ENCODE measurements around the gene CACNA2D1. TPM values are rescaled to one million over a fixed set of nuclear protein-coding genes. Genes with fewer than 3 reads are reported as not detected.
"Not testable (repeated sequence)": the region's sequence is repeated elsewhere in the genome, so short reads cannot be mapped to it uniquely, and the experiment has no call there.

CACNA2D1 gene
- total RNA-seq, 1 donor from 2014 or later, result 16.9 TPM

- no peak for DNase-seq (ENCODE audit: low spot score)
- ATAC-seq, result no peak
- intact Hi-C loops (cut with DNase I), result no loop called here
Measured at GRCh38 chr7:82438521-82438920, 5.1 kb downstream of the CACNA2D1 start.

- intact Hi-C loops (cut with DNase I), result no loop called here
- DNase-seq (ENCODE audit: low spot score) (no peak), ATAC-seq (no peak)
Measured at GRCh38 chr7:82435769-82436168, 7.8 kb downstream of the CACNA2D1 start.

DNA sequence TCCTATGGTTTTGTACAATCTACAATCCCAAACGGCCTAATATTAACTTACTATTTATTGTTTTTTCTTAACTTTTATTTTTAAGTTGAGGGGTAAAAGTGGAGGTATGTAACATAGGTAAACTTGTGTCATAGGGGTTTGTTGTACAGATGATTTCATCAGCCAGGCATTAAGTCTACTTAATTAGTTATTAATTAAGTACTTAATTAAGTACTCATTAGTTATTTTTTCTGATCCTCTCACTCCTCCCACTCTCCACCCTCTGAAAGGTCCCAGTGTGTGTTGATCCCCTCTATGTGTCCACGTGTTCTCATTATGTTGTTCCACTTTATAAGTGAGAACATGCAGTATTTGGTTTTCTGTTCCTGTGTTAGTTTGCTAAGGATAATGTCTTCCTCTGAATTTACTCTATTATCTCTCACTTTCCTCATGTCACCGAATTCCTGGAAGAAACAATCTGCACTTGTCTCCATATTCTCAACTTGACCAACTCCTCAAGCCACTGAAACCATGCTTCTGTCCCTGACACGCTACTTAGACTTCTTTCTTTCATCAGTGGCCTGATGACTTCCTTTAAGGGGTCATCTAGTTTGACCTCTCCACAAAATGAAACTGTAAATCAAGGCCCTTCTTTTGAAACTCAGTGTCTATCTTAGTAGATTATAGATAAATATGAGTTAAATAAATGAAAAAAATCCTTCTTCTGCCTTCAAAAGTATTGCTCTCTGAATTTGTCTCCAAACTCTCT is 9.1 kb downstream of the CACNA2D1 start:
- intact Hi-C loops (cut with DNase I), result no loop called here
- ATAC-seq (no peak), DNase-seq (ENCODE audit: low spot score) (no peak)

GRCh38 chr7:82433507-82433906 is 10.1 kb downstream of the CACNA2D1 start:
- intact Hi-C loops (cut with DNase I), result no loop called here
- no peak for DNase-seq (ENCODE audit: low spot score)
- ATAC-seq, result no peak

DNA sequence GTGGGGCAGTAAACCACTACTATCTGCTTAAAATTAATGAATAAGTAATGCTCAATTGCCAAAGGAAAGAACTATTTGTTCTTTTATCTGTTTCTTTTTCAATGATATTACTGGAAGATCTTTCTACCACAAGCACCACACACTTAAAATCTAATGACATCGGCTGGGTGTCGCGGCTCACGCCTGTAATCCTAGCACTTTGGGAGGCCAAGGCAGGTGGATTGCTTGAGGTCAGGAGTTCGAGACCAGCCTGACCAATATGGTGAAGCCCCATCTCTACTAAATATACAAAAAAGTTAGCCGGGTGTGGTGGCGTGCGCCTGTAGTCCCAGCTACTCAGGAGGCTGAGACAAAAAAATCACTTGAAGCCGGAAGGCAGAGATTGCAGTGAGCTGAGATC is 10.8 kb downstream of the CACNA2D1 start:
- ATAC-seq; intact Hi-C loops (cut with DNase I); DNase-seq (ENCODE audit: low spot score): not testable (repeated sequence)

GRCh38 chr7:82430500-82431465 is 12.8 kb downstream of the CACNA2D1 start:
- ATAC-seq (no peak), DNase-seq (ENCODE audit: low spot score) (no peak)
- intact Hi-C loops (cut with DNase I), result no loop called here

DNA sequence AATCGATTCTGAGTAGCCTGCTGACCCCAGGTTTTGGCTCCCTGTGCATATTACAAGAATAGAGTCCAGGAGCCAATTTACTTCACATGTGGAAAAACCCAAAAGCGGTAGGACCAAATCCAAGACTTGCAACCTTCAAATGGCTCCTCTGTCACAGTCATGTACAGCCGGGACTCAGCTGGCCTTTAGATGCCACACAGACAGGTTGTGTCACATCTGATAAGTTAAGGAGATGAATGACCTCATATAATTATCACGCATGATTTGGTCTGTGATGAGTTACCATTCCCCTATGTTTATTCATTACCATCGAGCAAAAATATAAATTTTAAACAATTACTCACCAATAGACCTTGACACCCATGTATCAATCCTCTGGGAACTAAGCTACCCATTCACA is 14.2 kb downstream of the CACNA2D1 start:
- intact Hi-C loops (cut with DNase I), result loop anchor here (5.0 kb wide), 1 partner anchor 1752 kb away; no protein-coding TSS in a partner anchor
- ATAC-seq (no peak), DNase-seq (ENCODE audit: low spot score) (no peak)

- DNase-seq (ENCODE audit: low spot score), result no peak
- no peak for ATAC-seq
- intact Hi-C loops (cut with DNase I), result loop anchor here (5.0 kb wide), 1 partner anchor 1751 kb away; no protein-coding TSS in a partner anchor
Measured at GRCh38 chr7:82428186-82428961, 15.2 kb downstream of the CACNA2D1 start.

- ATAC-seq (no peak), DNase-seq (ENCODE audit: low spot score) (no peak)
- intact Hi-C loops (cut with DNase I), result no loop called here
Measured at GRCh38 chr7:82423446-82423845, 20.1 kb downstream of the CACNA2D1 start.

- no peak for ATAC-seq
- intact Hi-C loops (cut with DNase I), result no loop called here
- DNase-seq (ENCODE audit: low spot score), result no peak
Measured at GRCh38 chr7:82419200-82419599, 24.4 kb downstream of the CACNA2D1 start.

GRCh38 chr7:82417898-82418297 is 25.7 kb downstream of the CACNA2D1 start:
- intact Hi-C loops (cut with DNase I), result no loop called here
- ATAC-seq (no peak), DNase-seq (ENCODE audit: low spot score) (no peak)

GRCh38 chr7:82416402-82416801 is 27.2 kb downstream of the CACNA2D1 start:
- DNase-seq (ENCODE audit: low spot score) (no peak), ATAC-seq (no peak)
- intact Hi-C loops (cut with DNase I), result no loop called here

- intact Hi-C loops (cut with DNase I), result no loop called here
- no peak for ATAC-seq
- DNase-seq (ENCODE audit: low spot score), result no peak
Measured at GRCh38 chr7:82414389-82414788, 29.2 kb downstream of the CACNA2D1 start.

- intact Hi-C loops (cut with DNase I), result no loop called here
- DNase-seq (ENCODE audit: low spot score) (no peak), ATAC-seq (no peak)
Measured at GRCh38 chr7:82413237-82413636, 30.3 kb downstream of the CACNA2D1 start.

DNA sequence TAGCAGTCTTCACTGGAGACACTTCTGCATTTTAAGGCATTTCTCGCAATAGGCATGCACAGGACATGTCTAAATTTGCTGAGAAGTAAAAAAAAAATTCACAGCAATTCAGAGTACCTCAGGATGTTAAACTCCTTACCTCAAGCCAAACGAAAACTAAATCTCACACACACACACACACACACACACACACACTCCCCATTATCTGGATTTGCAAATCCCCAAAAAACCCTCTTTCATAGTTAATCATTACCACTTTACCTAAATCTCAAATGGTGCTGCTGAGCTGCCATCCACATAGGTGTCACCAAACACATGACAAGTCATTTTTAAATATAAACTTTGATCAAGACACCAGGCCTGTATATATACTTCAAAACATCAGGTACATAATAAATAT is 31.8 kb downstream of the CACNA2D1 start:
- intact Hi-C loops (cut with DNase I), result no loop called here

DNA sequence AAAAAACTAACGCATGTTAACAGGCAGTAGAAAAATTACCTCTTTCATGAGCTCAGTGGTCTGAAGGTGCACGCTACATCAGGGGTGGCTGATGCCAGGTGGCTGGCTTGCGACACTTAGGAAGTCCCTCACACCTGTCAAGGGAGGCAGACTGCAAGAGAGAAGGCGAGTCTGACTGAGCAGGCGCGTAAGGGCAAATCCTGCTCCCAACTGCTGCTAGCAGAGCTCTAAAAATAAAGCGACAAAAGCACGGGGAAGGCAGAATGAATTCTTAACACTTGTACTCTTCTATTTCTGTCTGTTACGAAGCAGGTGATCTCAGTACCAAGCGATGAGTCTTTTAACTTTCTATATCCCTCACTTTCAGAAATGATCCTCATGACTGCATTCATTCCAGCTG is 33.1 kb downstream of the CACNA2D1 start:
- ATAC-seq, result no peak
- no peak for DNase-seq (ENCODE audit: low spot score)
- intact Hi-C loops (cut with DNase I), result no loop called here

More for the DNA sequence above, 31.8 kb downstream of the CACNA2D1 start:
- DNase-seq (ENCODE audit: low spot score), result no peak
- no peak for ATAC-seq

DNA sequence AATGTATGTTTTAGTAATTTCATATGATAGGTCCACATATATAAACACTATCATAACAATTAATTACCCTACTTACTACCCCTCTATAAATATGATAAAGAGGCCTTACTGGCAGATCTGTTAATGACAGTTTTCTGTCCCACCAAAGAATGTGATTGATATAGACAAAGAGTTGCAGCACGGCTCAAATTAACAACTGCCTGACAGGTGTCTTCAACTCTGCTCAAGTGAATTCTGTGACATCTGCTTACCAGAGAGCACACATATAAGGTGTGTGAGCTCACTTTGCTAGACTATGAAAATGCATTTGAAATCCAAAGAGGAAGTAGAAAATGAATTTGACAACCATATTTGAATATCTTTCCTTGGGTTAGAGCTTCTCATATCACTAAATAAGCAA is 36.6 kb downstream of the CACNA2D1 start:
- ATAC-seq (no peak), DNase-seq (ENCODE audit: low spot score) (no peak)
- intact Hi-C loops (cut with DNase I), result no loop called here

DNA sequence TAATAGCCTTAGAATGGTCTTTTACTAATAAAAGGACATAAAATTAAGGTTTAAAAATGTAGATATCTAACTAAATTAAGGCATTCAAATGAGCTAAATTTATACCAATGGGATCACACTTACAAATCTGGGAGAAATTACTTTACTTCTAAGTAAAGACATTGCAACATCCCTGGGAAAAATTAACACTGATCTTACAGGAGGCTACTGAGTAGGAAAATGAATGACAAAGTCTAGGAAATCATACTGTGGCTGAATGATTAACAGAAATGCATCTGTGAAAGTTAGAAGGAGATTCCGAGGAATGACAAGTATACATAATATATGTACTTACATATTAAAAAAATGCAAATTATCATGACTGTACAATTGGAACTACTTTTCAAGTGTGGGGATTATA is 38.3 kb downstream of the CACNA2D1 start:
- no peak for ATAC-seq
- intact Hi-C loops (cut with DNase I), result no loop called here
- no peak for DNase-seq (ENCODE audit: low spot score)

- intact Hi-C loops (cut with DNase I), result no loop called here
- no peak for ATAC-seq
Measured at GRCh38 chr7:82404652-82405051, 38.9 kb downstream of the CACNA2D1 start.

More at GRCh38 chr7:82404652-82405051, 38.9 kb downstream of the CACNA2D1 start:
- DNase-seq (ENCODE audit: low spot score), result no peak
